ENCODE measurements around the gene PTPRM. TPM values are rescaled to one million over a fixed set of nuclear protein-coding genes. Genes with fewer than 3 reads are reported as not detected.

The PTPRM gene
- total RNA-seq, 1 donor from 2014 or later = 257 TPM

GRCh38 chr18:8176109-8176508 lies 609.0 kb downstream of the PTPRM start:
- no peak for DNase-seq (ENCODE audit: low spot score in 2 of 2)
- no peak overlapping the region for H3K4me3 ChIP-seq
- H3K4me1 ChIP-seq = peaks cover 0 to 3% of the 10 kb centered on the region in 2 donors
- intact Hi-C loops (cut with DNase I) = no loop called here
- TF ChIP-seq CTCF (IDR thresholded peaks at IDR 0.05) = no peak
- H3K9me3 ChIP-seq = no peaks in the 10 kb centered on the region
- H3K36me3 ChIP-seq = no peaks in the 10 kb centered on the region
- no peaks in the 10 kb centered on the region for H3K27me3 ChIP-seq
- no peak overlapping the region for H3K27ac ChIP-seq

- no peak for TF ChIP-seq CTCF (IDR thresholded peaks at IDR 0.05)
- no peak for DNase-seq (ENCODE audit: low spot score in 2 of 2)
- Histone ChIP-seq H3K27me3 (no peaks in the 10 kb centered on the region), H3K36me3 (no peaks in the 10 kb centered on the region), H3K27ac (no peak overlapping the region), H3K4me3 (no peak overlapping the region), H3K4me1 (peaks cover 0 to 3% of the 10 kb centered on the region in 2 donors), H3K9me3 (no peaks in the 10 kb centered on the region)
- intact Hi-C loops (cut with DNase I) = no loop called here
These were observed 609.4 kb downstream of the PTPRM start for GRCh38 chr18:8176554-8176953.

GRCh38 chr18:8177330-8178016 lies 610.4 kb downstream of the PTPRM start:
- no peaks in the 10 kb centered on the region for H3K36me3 ChIP-seq
- no peak for TF ChIP-seq CTCF (IDR thresholded peaks at IDR 0.05)
- peaks cover 0 to 3% of the 10 kb centered on the region in 2 donors for H3K4me1 ChIP-seq
- intact Hi-C loops (cut with DNase I) = no loop called here
- no peak for DNase-seq (ENCODE audit: low spot score in 2 of 2)
- H3K4me3 ChIP-seq = no peak overlapping the region
- no peaks in the 10 kb centered on the region for H3K27me3 ChIP-seq
- no peak overlapping the region for H3K27ac ChIP-seq
- no peaks in the 10 kb centered on the region for H3K9me3 ChIP-seq

GRCh38 chr18:8186413-8186812 lies 619.3 kb downstream of the PTPRM start:
- no peak overlapping the region for H3K27ac ChIP-seq
- no peak for TF ChIP-seq CTCF (IDR thresholded peaks at IDR 0.05)

GRCh38 chr18:8188184-8188583 lies 621.1 kb downstream of the PTPRM start:
- no peaks in the 10 kb centered on the region for H3K9me3 ChIP-seq
- TF ChIP-seq CTCF (IDR thresholded peaks at IDR 0.05) = no peak
- H3K27ac ChIP-seq = no peak overlapping the region
- H3K27me3 ChIP-seq = no peaks in the 10 kb centered on the region
- no peak overlapping the region for H3K4me3 ChIP-seq
- no peaks in the 10 kb centered on the region for H3K4me1 ChIP-seq
- no peak for DNase-seq (ENCODE audit: low spot score in 2 of 2)
- intact Hi-C loops (cut with DNase I) = no loop called here
- H3K36me3 ChIP-seq = no peaks in the 10 kb centered on the region

More at GRCh38 chr18:8186413-8186812, 619.3 kb downstream of the PTPRM start:
- no peaks in the 10 kb centered on the region for H3K9me3 ChIP-seq
- H3K36me3 ChIP-seq = no peaks in the 10 kb centered on the region
- intact Hi-C loops (cut with DNase I) = no loop called here
- DNase-seq (ENCODE audit: low spot score in 2 of 2) = no peak
- no peak overlapping the region for H3K4me3 ChIP-seq
- H3K4me1 ChIP-seq = no peaks in the 10 kb centered on the region
- H3K27me3 ChIP-seq = no peaks in the 10 kb centered on the region

- H3K4me1 ChIP-seq = no peaks in the 10 kb centered on the region
- H3K9me3 ChIP-seq = no peaks in the 10 kb centered on the region
- intact Hi-C loops (cut with DNase I) = no loop called here
- TF ChIP-seq CTCF (IDR thresholded peaks at IDR 0.05) = no peak
- no peak for DNase-seq (ENCODE audit: low spot score in 2 of 2)
- H3K36me3 ChIP-seq = no peaks in the 10 kb centered on the region
- no peak overlapping the region for H3K27ac ChIP-seq
- no peaks in the 10 kb centered on the region for H3K27me3 ChIP-seq
- H3K4me3 ChIP-seq = no peak overlapping the region
These were observed 623.9 kb downstream of the PTPRM start for GRCh38 chr18:8190980-8191379.

All from ascending aorta (tissue), 2 donors.